Measurements from ENCODE around the gene RPRD2. TPM values are rescaled to one million over a fixed set of nuclear protein-coding genes. Genes with fewer than 3 reads are reported as not detected.

Gene RPRD2
- polyA plus RNA-seq, 3 donors, result 5.9 to 9.7 (median 8.2) TPM

DNA sequence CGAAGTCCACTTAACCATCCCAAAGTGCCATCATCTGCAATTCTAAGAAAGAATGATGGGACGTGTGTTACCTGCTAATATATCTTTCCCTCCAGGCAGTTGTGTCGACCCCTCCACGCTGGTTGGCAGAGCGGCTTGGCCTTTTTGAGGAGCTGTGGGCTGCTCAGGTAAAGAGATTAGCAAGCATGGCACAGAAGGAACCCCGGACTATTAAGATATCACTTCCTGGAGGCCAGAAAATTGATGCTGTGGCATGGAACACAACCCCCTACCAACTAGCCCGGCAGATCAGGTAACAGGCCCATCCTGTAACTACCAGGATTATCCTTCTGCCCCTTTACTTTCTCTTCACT, 123.8 kb downstream of the RPRD2 start:
- TF ChIP-seq, protein P1, sequence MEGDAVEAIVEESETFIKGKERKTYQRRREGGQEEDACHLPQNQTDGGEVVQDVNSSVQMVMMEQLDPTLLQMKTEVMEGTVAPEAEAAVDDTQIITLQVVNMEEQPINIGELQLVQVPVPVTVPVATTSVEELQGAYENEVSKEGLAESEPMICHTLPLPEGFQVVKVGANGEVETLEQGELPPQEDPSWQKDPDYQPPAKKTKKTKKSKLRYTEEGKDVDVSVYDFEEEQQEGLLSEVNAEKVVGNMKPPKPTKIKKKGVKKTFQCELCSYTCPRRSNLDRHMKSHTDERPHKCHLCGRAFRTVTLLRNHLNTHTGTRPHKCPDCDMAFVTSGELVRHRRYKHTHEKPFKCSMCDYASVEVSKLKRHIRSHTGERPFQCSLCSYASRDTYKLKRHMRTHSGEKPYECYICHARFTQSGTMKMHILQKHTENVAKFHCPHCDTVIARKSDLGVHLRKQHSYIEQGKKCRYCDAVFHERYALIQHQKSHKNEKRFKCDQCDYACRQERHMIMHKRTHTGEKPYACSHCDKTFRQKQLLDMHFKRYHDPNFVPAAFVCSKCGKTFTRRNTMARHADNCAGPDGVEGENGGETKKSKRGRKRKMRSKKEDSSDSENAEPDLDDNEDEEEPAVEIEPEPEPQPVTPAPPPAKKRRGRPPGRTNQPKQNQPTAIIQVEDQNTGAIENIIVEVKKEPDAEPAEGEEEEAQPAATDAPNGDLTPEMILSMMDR (IDR thresholded peaks at IDR 0.05), result no peak
- no peak for DNase-seq
- Mint-ChIP-seq H3K4me1 (peaks cover 11% of the 10 kb centered on the region), H3K27ac (peak overlapping the region; percentile 90 to 98 (median 95)), H3K27me3 (ENCODE audit: low read depth in 3 of 3) (peaks cover 3% of the 10 kb centered on the region in 3 donors), H3K9me3 (peaks cover 0 to 2% (median 0%) of the 10 kb centered on the region in 7 donors), H3K4me3 (peak overlapping the region; percentile 97 to 99), H3K36me3 (peaks cover 30 to 37% of the 10 kb centered on the region in 2 donors)
- Histone ChIP-seq H4K20me1 (ENCODE audit: insufficient read depth, low read length) (no peaks in the 10 kb centered on the region), H3K4me3 (replicated peaks in 1 of 3; ENCODE audit: low read depth in 2 of 3, low read length in 3 of 3) (peak overlapping the region; percentile 70 to 96 (median 84)), H3K36me3 (replicated peaks in 1 of 2; ENCODE audit: control insufficient read depth in 1 of 2, insufficient read depth in 2 of 2, low read length in 2 of 2) (peaks cover 24 to 41% of the 10 kb centered on the region in 2 donors), H3K4me2 (replicated peaks; ENCODE audit: extremely low read depth, low read length, poor library complexity, severe bottlenecking) (peak overlapping the region; percentile 80), H3K27ac (ENCODE audit: low read depth in 1 of 2, low read length in 2 of 2) (peak overlapping the region in 1 of 2 donors; percentile 82), H2AFZ (ENCODE audit: insufficient read depth, low read depth, low read length, poor library complexity, severe bottlenecking) (peak overlapping the region; percentile 92), H3K27me3 (ENCODE audit: control insufficient read depth in 2 of 2, insufficient read depth in 2 of 2, low read length in 2 of 2) (no peaks in the 10 kb centered on the region), H3K9me3 (replicated peaks in 1 of 2; ENCODE audit: control insufficient read depth in 1 of 2, insufficient read depth in 1 of 2, low read length in 2 of 2) (no peaks in the 10 kb centered on the region), H3K9ac (ENCODE audit: insufficient read depth, low read length, poor library complexity, severe bottlenecking) (peak overlapping the region; percentile 82), H3K4me1 (ENCODE audit: control insufficient read depth in 1 of 2, insufficient read depth in 2 of 2, low read length in 2 of 2) (peaks cover 9% of the 10 kb centered on the region in 2 donors), H3K79me2 (ENCODE audit: insufficient read depth, low read length) (peaks cover 10% of the 10 kb centered on the region)
- WGBS (ENCODE audit: insufficient coverage), result no CpG with 5 or more reads among the region's 7 CpGs
- intact Hi-C loops (cut with micrococcal nuclease), result loop anchor here in 1 of 2 donors (10.0 kb wide), 1 partner anchor 67 kb away; no protein-coding TSS in a partner anchor

DNA sequence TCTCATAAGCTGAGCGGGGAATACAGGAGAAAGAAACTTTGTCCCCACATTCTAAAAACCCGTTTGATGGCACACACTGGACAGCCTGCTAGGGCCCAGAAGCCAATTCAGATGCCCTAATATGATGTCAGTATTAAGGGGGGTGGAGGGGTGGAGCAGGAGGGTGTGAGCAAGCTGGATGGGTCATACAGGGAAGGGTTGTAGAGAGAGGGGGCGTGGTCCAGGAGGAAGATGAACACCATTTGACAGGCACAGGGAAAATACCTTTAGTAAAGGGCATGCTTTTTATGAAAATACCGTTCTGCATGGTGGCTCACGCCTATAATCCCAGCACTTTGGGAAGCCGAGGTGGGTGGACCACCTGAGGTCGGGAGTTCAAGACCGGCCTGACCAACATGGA, 129.2 kb downstream of the RPRD2 start:
- Histone ChIP-seq H3K4me1 (ENCODE audit: control insufficient read depth in 1 of 2, insufficient read depth in 2 of 2, low read length in 2 of 2) (peaks cover 1 to 2% of the 10 kb centered on the region in 2 donors), H3K27ac (ENCODE audit: low read depth in 1 of 2, low read length in 2 of 2) (no peak overlapping the region), H3K79me2 (ENCODE audit: insufficient read depth, low read length) (peaks cover 1% of the 10 kb centered on the region), H4K20me1 (ENCODE audit: insufficient read depth, low read length) (no peaks in the 10 kb centered on the region), H3K36me3 (replicated peaks in 1 of 2; ENCODE audit: control insufficient read depth in 1 of 2, insufficient read depth in 2 of 2, low read length in 2 of 2) (peaks cover 55 to 83% of the 10 kb centered on the region in 2 donors), H3K4me2 (replicated peaks; ENCODE audit: extremely low read depth, low read length, poor library complexity, severe bottlenecking) (no peak overlapping the region), H3K4me3 (replicated peaks in 1 of 3; ENCODE audit: low read depth in 2 of 3, low read length in 3 of 3) (no peak overlapping the region), H3K27me3 (ENCODE audit: control insufficient read depth in 2 of 2, insufficient read depth in 2 of 2, low read length in 2 of 2) (no peaks in the 10 kb centered on the region), H2AFZ (ENCODE audit: insufficient read depth, low read depth, low read length, poor library complexity, severe bottlenecking) (no peak overlapping the region), H3K9ac (ENCODE audit: insufficient read depth, low read length, poor library complexity, severe bottlenecking) (no peak overlapping the region), H3K9me3 (replicated peaks in 1 of 2; ENCODE audit: control insufficient read depth in 1 of 2, insufficient read depth in 1 of 2, low read length in 2 of 2) (no peaks in the 10 kb centered on the region)
- H3K27me3 Mint-ChIP-seq (ENCODE audit: low read depth in 3 of 3), result no peaks in the 10 kb centered on the region
- peak overlapping the region in 1 of 7 donors; percentile 55 for H3K27ac Mint-ChIP-seq
- H3K4me3 Mint-ChIP-seq, result no peak overlapping the region
- peaks cover under 1% of the 10 kb centered on the region for H3K4me1 Mint-ChIP-seq
- 100% methylated on average over 3 of the region's 8 CpGs for WGBS (ENCODE audit: insufficient coverage)
- DNase-seq, result no peak
- peaks cover 65 to 86% of the 10 kb centered on the region in 2 donors for H3K36me3 Mint-ChIP-seq
- TF ChIP-seq, protein P1 (IDR thresholded peaks at IDR 0.05), result no peak
- intact Hi-C loops (cut with micrococcal nuclease), result loop anchor here in 1 of 2 donors (1.0 kb wide), 1 partner anchor 15 kb away; the partner anchor contains the start of gene ECM1
- peaks cover 0 to 3% (median 0%) of the 10 kb centered on the region in 7 donors for H3K9me3 Mint-ChIP-seq

All from CD14-positive monocyte (primary cell).